Progenitor cell of endocrine pancreas (in vitro differentiated cells): Measurements from ENCODE around the gene TSPAN6. TPM values are rescaled to one million over a fixed set of nuclear protein-coding genes. Genes with fewer than 3 reads are reported as not detected.

Experiments
- DNase-seq: peaks from one replicate; pipeline ENCODE4 v3.0.0; 2021; ENCODE audit warnings: low spot score; ENCODE audit not compliant: unreplicated experiment
- H3K27ac Mint-ChIP-seq: 2 replicates; pipeline ENCODE4 v1.8.0; 2021; ENCODE audit warnings: mild to moderate bottlenecking, moderate library complexity, mixed read lengths
- H3K27me3 Mint-ChIP-seq: 2 replicates; pipeline ENCODE4 v1.8.0; 2021; ENCODE audit warnings: mixed read lengths
- H3K36me3 Mint-ChIP-seq: 2 replicates; pipeline ENCODE4 v1.8.0; 2022; ENCODE audit warnings: mixed read lengths; ENCODE audit not compliant: insufficient read depth
- H3K4me1 Mint-ChIP-seq: 2 replicates; pipeline ENCODE4 v1.8.0; 2021; ENCODE audit warnings: low read depth, mixed read lengths
- H3K4me3 Mint-ChIP-seq: 2 replicates; pipeline ENCODE4 v1.8.0; 2021; ENCODE audit warnings: low read depth, mild to moderate bottlenecking, moderate library complexity, mixed read lengths
- H3K9me3 Mint-ChIP-seq: 2 replicates; pipeline ENCODE4 v1.8.0; 2021; ENCODE audit warnings: low read depth, mixed read lengths
- CTCF ChIP-seq: fragments of 200-600 bp; sonication (generic); IDR thresholded peaks from one replicate; pipeline ENCODE4 v1.5.0; 2021; ENCODE audit warnings: antibody characterized with exemption, mild to moderate bottlenecking; ENCODE audit not compliant: unreplicated experiment
- total RNA-seq: library from RNA; stranded (reverse); gene quantifications from 2 replicates; pipeline ENCODE4 v1.2.1, GENCODE V29; 2021

TSPAN6 gene
- total RNA-seq, 1 donor from 2014 or later: 167 TPM

- Mint-ChIP-seq H3K27ac (no peak overlapping the region), H3K36me3 (no peaks in the 10 kb centered on the region), H3K9me3 (no peaks in the 10 kb centered on the region), H3K4me1 (no peaks in the 10 kb centered on the region), H3K4me3 (no peak overlapping the region), H3K27me3 (no peaks in the 10 kb centered on the region)
- TF ChIP-seq CTCF: no peak
- no peak for DNase-seq
These were observed 44.1 kb upstream of the TSPAN6 start for GRCh38 chrX:100680756-100681155.

GRCh38 chrX:100677611-100678181, 41.1 kb upstream of the TSPAN6 start:
- Mint-ChIP-seq H3K4me3 (no peak overlapping the region), H3K27me3 (no peaks in the 10 kb centered on the region), H3K27ac (no peak overlapping the region), H3K9me3 (peaks cover 5% of the 10 kb centered on the region), H3K36me3 (no peaks in the 10 kb centered on the region), H3K4me1 (no peaks in the 10 kb centered on the region)
- no peak for TF ChIP-seq CTCF
- no peak for DNase-seq

GRCh38 chrX:100674705-100675104, 38.1 kb upstream of the TSPAN6 start:
- DNase-seq: no peak
- Mint-ChIP-seq H3K27ac (no peak overlapping the region), H3K4me1 (no peaks in the 10 kb centered on the region), H3K9me3 (peaks cover 5% of the 10 kb centered on the region), H3K4me3 (no peak overlapping the region), H3K36me3 (no peaks in the 10 kb centered on the region), H3K27me3 (no peaks in the 10 kb centered on the region)
- no peak for TF ChIP-seq CTCF

GRCh38 chrX:100673397-100673953, 36.9 kb upstream of the TSPAN6 start:
- H3K36me3 Mint-ChIP-seq: no peaks in the 10 kb centered on the region
- H3K9me3 Mint-ChIP-seq: peaks cover 5% of the 10 kb centered on the region
- no peak overlapping the region for H3K27ac Mint-ChIP-seq
- no peak for DNase-seq
- no peak overlapping the region for H3K4me3 Mint-ChIP-seq
- no peaks in the 10 kb centered on the region for H3K27me3 Mint-ChIP-seq
- no peak for TF ChIP-seq CTCF
- H3K4me1 Mint-ChIP-seq: peaks cover under 1% of the 10 kb centered on the region

GRCh38 chrX:100672966-100673365, 36.4 kb upstream of the TSPAN6 start:
- Mint-ChIP-seq H3K4me1 (peaks cover 3% of the 10 kb centered on the region), H3K27me3 (no peaks in the 10 kb centered on the region), H3K4me3 (no peak overlapping the region), H3K9me3 (peaks cover 5% of the 10 kb centered on the region), H3K36me3 (no peaks in the 10 kb centered on the region), H3K27ac (no peak overlapping the region)
- DNase-seq: no peak
- no peak for TF ChIP-seq CTCF
